Anterior cingulate cortex (tissue), 58 donors: ENCODE results near the gene GZMH.
"Not testable (repeated sequence)": the region's sequence is repeated elsewhere in the genome, so short reads cannot be mapped to it uniquely, and the experiment has no call there.

ENCODE experiments used
- DNase-seq, 58 donors: peaks; one replicate each; lab custom pipeline; 2025; lab: John Stamatoyannopoulos, UW

The GZMH gene

GRCh38 chr14:24597403-24597802 is 12.1 kb downstream of the GZMH start:
- DNase-seq: no peak

- DNase-seq: no peak
Observed at GRCh38 chr14:24595073-24595808, 14.2 kb downstream of the GZMH start.

- not testable (repeated sequence) for DNase-seq
Observed at GRCh38 chr14:24591004-24591403, 18.5 kb downstream of the GZMH start.

- DNase-seq: not testable (repeated sequence)
Observed at GRCh38 chr14:24584402-24584801, 25.1 kb downstream of the GZMH start.

GRCh38 chr14:24578558-24578957 is 30.9 kb downstream of the GZMH start:
- DNase-seq: no peak

- DNase-seq: no peak
Observed at GRCh38 chr14:24576771-24577170, 32.7 kb downstream of the GZMH start.

- no peak for DNase-seq
Observed at GRCh38 chr14:24576182-24576581, 33.3 kb downstream of the GZMH start, which contains the start of gene CTSG. TSS of gene CTSG (minus strand) at chr14:24576250. CDS start at chr14:24576223, 27 bp downstream.

- no peak for DNase-seq
Observed at GRCh38 chr14:24574206-24574774, 35.2 kb downstream of the GZMH start.

- no peak for DNase-seq
Observed at GRCh38 chr14:24566318-24566717, 43.2 kb downstream of the GZMH start.

- DNase-seq: no peak
Observed at GRCh38 chr14:24565766-24566165, 43.7 kb downstream of the GZMH start.

GRCh38 chr14:24563505-24563904 is 46.0 kb downstream of the GZMH start:
- no peak for DNase-seq

- no peak for DNase-seq
Observed at GRCh38 chr14:24556756-24557155, 52.7 kb downstream of the GZMH start.
